Karpas-422 (cell line): Measurements from ENCODE around the gene PTK6. TPM values are rescaled to one million over a fixed set of nuclear protein-coding genes. Genes with fewer than 3 reads are reported as not detected.
"Not testable (repeated sequence)": the region's sequence is repeated elsewhere in the genome, so short reads cannot be mapped to it uniquely, and the experiment has no call there.

ENCODE experiments used
- DNase-seq: peaks from one replicate; pipeline ENCODE4 v3.0.0-alpha.2; 2015
- H2AFZ ChIP-seq: fragments of 200-600 bp; sonication (generic); 2 replicates; pipeline ENCODE4 v1.6.1; 2014; ENCODE audit warnings: antibody characterized with exemption, low read length, mixed read lengths
- H3K27ac ChIP-seq: fragments of 200-600 bp; sonication (generic); 2 replicates; pipeline ENCODE4 v1.5.1; 2014; ENCODE audit warnings: mild to moderate bottlenecking, low read length, moderate library complexity
- H3K27me3 ChIP-seq: fragments of 200-600 bp; sonication (generic); 2 replicates; pipeline ENCODE4 v1.6.1; 2014; ENCODE audit warnings: low read length, mixed read lengths
- H3K36me3 ChIP-seq: fragments of 200-600 bp; sonication (generic); 2 replicates; pipeline ENCODE4 v1.6.1; 2014; ENCODE audit warnings: low read length, mixed read lengths; ENCODE audit not compliant: insufficient read depth
- H3K4me1 ChIP-seq: fragments of 200-600 bp; sonication (generic); 2 replicates; pipeline ENCODE4 v1.6.1; 2014; ENCODE audit warnings: mild to moderate bottlenecking, low read length, mixed read lengths
- H3K4me2 ChIP-seq: fragments of 200-600 bp; sonication (generic); 2 replicates; pipeline ENCODE4 v1.6.1; 2014; ENCODE audit warnings: low read length, low read depth, mild to moderate bottlenecking; ENCODE audit not compliant: poor library complexity, severe bottlenecking
- H3K4me3 ChIP-seq: fragments of 200-600 bp; sonication (generic); 2 replicates; pipeline ENCODE4 v1.5.1; 2014; ENCODE audit warnings: mild to moderate bottlenecking, antibody characterized with exemption, low read length, mixed read lengths
- H3K79me2 ChIP-seq: fragments of 200-600 bp; sonication (generic); 2 replicates; pipeline ENCODE4 v1.6.1; 2014; ENCODE audit warnings: mild to moderate bottlenecking, low read length, mixed read lengths
- H3K9ac ChIP-seq: fragments of 200-600 bp; sonication (generic); 2 replicates; pipeline ENCODE4 v1.6.0; 2014; ENCODE audit warnings: low read length
- H3K9me2 ChIP-seq: fragments of 200-600 bp; sonication (generic), shearing (Covaris generic); replicated peaks from 2 replicates; pipeline ENCODE4 v1.6.0; 2014; ENCODE audit warnings: mild to moderate bottlenecking, low read length, moderate library complexity; ENCODE audit not compliant: insufficient read depth
- H3K9me3 ChIP-seq: fragments of 300-700, 200-600 bp; sonication (generic); 2 replicates; pipeline ENCODE4 v1.6.1; 2014; ENCODE audit warnings: low read length, mixed read lengths
- H4K20me1 ChIP-seq: fragments of 200-600 bp; sonication (generic); 2 replicates; pipeline ENCODE4 v1.6.1; 2014; ENCODE audit warnings: mild to moderate bottlenecking, antibody characterized with exemption, low read length, low read depth; ENCODE audit not compliant: insufficient read depth
- total RNA-seq: library from RNA; depleted of rRNA; stranded (reverse); fragments of >200 nt; shearing (Covaris generic); gene quantifications from 2 replicates; pipeline ENCODE4 v1.2.3, GENCODE V29; 2014; ENCODE audit warnings: low replicate concordance

PTK6 gene
- total RNA-seq, 1 experiment from 2014 or later = not detected

DNA sequence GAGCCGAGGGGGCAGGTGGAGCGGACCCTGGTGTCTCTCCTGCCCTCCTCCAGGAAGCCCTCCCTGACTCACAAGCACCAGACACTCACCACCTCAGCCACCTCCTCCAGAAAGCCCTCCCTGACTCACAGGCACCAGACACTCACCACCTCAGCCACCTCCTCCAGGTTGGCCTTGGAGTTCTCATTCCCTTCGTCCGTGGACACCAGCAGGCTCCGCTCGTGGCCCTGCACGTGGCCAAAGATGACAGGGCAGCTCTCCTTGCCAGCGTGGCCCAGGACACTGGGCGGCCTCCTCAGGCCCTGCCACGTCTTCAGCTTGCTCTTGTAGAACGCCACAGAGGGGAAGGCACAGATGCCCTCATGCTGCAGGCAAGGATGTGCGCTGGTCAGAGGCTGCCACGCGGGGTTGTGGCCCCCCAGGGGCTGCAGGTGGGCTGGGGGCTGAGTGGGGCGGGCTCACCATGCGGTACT lies 23.2 kb upstream of the PTK6 start:
- H3K9me3 ChIP-seq = no peaks in the 10 kb centered on the region
- no peak overlapping the region for H2AFZ ChIP-seq
- no peaks in the 10 kb centered on the region for H3K27me3 ChIP-seq
- peaks cover 5% of the 10 kb centered on the region for H3K4me1 ChIP-seq
- no peak overlapping the region for H3K27ac ChIP-seq
- H3K9ac ChIP-seq = no peak overlapping the region
- no peaks in the 10 kb centered on the region for H3K36me3 ChIP-seq
- no peak overlapping the region for H3K4me2 ChIP-seq
- 0 out of 2 replicates have a peak, but pooled peaks cover 11% of the 10 kb centered on the region for H4K20me1 ChIP-seq
- no peaks in the 10 kb centered on the region for H3K79me2 ChIP-seq
- no peaks in the 10 kb centered on the region for H3K9me2 ChIP-seq
- no peak overlapping the region for H3K4me3 ChIP-seq
- no peak for DNase-seq

DNA sequence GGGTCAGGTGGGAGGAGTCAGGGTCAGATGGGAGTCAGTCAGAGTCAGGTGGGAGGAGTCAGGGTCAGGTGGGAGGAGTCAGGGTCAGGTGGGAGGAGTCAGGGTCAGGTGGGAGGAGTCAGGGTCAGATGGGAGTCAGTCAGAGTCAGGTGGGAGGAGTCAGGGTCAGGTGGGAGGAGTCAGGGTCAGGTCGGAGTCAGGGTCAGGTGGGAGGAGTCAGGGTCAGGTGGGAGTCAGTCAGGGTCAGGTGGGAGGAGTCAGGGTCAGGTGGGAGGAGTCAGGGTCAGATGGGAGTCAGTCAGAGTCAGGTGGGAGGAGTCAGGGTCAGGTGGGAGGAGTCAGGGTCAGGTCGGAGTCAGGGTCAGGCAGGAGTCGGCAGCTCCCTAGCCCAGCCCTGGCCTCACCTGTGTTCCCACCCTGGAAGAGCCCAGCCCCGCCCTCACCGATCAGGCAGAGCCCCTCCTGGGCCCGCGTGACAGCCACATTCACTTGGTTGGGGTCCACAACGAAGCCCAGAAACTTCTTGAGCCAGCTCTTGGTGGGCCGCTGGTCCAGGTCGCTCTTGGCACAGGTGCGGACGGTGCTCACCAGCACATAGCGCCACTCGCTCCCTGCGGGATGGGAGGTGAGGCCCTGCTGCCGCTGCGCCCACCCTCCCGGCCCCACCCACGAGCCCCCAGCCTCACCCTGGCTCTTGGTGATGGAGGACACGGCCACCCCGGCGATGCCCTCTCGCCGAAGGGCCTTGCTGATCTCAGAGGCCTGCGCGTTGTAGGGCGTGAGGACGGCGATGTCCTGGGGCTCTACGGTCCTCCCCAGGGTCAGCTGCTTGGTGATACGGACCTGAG lies 22.5 kb upstream of the PTK6 start:
- H3K9me2 ChIP-seq, H3K9me3 ChIP-seq, H3K79me2 ChIP-seq, H3K27ac ChIP-seq, H2AFZ ChIP-seq, H3K4me2 ChIP-seq, DNase-seq, H3K4me3 ChIP-seq, H3K9ac ChIP-seq, H3K27me3 ChIP-seq, H3K36me3 ChIP-seq: not testable (repeated sequence)
- H3K4me1 ChIP-seq = peaks cover 12% of the 10 kb centered on the region
- 0 out of 2 replicates have a peak, but pooled peaks cover 13% of the 10 kb centered on the region for H4K20me1 ChIP-seq

DNA sequence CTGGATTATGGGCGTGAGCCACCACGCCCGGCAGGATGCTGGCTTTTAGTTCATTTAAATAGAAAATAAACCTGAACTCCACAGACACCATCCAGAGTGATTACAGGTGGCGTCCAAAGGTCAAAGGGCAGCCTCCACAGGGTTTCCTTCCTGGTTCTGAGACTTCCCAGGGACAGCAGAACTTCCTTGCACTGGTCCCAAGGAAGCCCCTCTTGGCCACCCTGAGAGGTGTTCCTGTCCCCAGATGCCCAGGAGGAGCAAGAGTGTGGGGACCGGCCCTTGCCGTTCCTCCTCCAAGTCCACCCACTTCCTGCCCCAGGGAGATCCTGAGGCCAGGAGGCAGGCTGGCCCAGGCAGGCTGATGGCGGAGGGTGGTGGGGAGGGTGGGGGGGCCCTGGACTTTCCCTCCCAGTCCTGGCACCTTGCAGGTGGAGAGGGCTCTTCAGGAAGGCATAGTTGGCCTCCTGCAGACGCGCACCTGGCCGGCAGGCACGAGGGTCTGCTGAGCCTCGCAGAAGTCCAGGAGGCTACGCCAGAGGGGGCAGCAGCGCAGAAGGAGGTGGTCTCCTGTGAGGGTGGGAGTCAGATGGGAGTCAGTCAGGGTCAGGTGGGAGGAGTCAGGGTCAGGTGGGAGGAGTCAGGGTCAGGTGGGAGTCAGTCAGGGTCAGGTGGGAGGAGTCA lies 21.8 kb upstream of the PTK6 start:
- no peak overlapping the region for H2AFZ ChIP-seq
- no peak overlapping the region for H3K4me2 ChIP-seq
- H4K20me1 ChIP-seq = 0 out of 2 replicates have a peak, but pooled peaks cover 13% of the 10 kb centered on the region
- H3K27me3 ChIP-seq = no peaks in the 10 kb centered on the region
- no peaks in the 10 kb centered on the region for H3K9me3 ChIP-seq
- no peak overlapping the region for H3K9ac ChIP-seq
- DNase-seq = no peak
- no peaks in the 10 kb centered on the region for H3K9me2 ChIP-seq
- H3K27ac ChIP-seq = no peak overlapping the region
- H3K79me2 ChIP-seq = no peaks in the 10 kb centered on the region
- peaks cover 20% of the 10 kb centered on the region for H3K4me1 ChIP-seq
- H3K4me3 ChIP-seq = no peak overlapping the region
- no peaks in the 10 kb centered on the region for H3K36me3 ChIP-seq

DNA sequence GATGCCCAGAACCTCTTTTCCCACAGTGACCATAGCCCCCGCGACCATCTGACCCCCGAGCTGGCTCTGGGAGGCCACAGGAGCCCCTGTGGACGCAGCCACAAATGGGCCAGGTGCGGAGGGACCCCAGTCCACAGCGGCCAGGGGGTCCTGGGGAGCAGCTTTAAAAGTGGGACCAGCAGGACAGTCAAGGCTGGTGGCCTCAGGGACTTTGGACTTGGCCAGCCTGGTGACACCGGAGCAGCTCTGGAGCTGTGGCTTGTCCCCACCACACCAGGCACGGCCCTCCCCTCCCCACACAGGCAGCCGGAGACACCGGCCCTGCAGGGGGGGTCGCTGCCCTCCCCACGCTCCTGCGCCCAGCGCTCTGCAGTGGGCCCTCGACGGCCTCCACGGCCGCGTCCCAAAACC lies 20.3 kb upstream of the PTK6 start:
- Histone ChIP-seq H2AFZ (no peak overlapping the region), H3K9me2 (no peaks in the 10 kb centered on the region), H3K9me3 (no peaks in the 10 kb centered on the region), H3K27ac (no peak overlapping the region), H3K9ac (no peak overlapping the region), H4K20me1 (peaks cover 13% of the 10 kb centered on the region; the same call in 1 of the 2 replicates), H3K4me2 (no peak overlapping the region), H3K27me3 (no peaks in the 10 kb centered on the region), H3K4me3 (no peak overlapping the region), H3K36me3 (no peaks in the 10 kb centered on the region), H3K79me2 (no peaks in the 10 kb centered on the region), H3K4me1 (peaks cover 32% of the 10 kb centered on the region)
- no peak for DNase-seq

DNA sequence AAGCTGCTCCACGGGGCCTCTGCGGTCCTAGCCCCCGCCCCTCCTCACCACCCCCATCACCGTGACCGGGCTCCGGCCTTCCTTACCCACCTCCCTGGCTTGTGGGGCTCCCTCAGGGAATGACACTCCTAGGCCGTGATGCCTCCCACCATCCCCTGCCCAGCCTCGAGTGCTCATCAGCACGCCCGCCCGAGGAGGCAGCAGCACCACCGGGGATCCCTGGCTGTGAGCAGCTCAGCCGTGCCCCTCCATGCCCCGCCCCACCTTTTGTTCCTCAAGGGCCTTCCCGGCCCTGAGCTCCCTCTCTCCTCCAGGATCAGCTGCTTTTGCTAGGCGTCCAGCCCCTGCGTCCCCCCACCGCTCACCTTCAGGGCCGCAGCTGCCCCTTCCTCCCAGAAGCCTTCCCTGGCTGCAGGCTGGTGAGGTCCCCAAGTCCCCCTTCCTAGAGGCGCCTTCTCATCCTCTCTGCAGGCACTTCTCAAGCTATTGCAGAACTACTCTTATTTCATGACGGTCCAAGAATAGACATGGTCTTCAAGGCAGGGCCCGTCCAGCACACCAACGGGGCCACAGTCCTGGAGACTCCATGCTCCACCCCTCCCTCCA lies 19.8 kb upstream of the PTK6 start:
- H3K9me3 ChIP-seq = no peaks in the 10 kb centered on the region
- no peak overlapping the region for H3K27ac ChIP-seq
- no peaks in the 10 kb centered on the region for H3K79me2 ChIP-seq
- DNase-seq = no peak
- no peaks in the 10 kb centered on the region for H3K27me3 ChIP-seq
- no peak overlapping the region for H3K9ac ChIP-seq
- H4K20me1 ChIP-seq = peaks cover 16% of the 10 kb centered on the region; the same call in 1 of the 2 replicates
- no peak overlapping the region for H2AFZ ChIP-seq
- H3K9me2 ChIP-seq = no peaks in the 10 kb centered on the region
- no peak overlapping the region for H3K4me2 ChIP-seq
- H3K4me1 ChIP-seq = peaks cover 37% of the 10 kb centered on the region
- no peak overlapping the region for H3K4me3 ChIP-seq
- no peaks in the 10 kb centered on the region for H3K36me3 ChIP-seq

DNA sequence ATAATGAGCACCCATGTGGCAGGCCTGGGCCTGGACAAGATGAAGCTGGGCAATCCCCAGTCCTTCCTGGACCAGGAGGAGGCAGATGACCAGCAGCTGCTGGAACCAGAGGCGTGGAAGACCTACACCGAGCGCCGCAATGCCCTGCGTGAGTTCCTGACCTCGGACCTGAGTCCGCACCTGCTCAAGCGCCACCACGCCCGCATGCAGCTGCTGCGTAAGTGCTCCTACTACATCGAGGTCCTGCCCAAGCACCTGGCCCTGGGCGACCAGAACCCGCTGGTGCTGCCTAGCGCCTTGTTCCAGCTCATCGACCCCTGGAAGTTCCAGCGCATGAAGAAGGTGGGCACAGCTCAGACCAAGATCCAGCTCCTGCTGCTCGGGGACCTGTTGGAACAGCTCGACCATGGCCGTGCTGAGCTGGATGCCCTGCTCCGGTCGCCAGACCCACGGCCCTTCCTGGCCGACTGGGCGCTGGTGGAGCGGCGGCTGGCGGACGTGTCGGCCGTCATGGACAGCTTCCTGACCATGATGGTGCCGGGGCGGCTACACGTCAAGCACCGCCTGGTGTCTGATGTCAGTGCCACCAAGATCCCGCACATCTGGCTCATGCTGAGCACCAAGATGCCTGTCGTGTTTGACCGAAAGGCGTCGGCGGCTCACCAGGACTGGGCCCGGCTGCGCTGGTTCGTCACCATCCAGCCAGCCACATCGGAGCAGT lies 18.6 kb upstream of the PTK6 start:
- no peaks in the 10 kb centered on the region for H3K9me2 ChIP-seq
- no peak overlapping the region for H3K4me3 ChIP-seq
- H3K9ac ChIP-seq = peak overlapping the region; percentile 55; the same call in 1 of the 2 replicates
- no peak overlapping the region for H2AFZ ChIP-seq
- no peaks in the 10 kb centered on the region for H3K9me3 ChIP-seq
- peaks cover 43% of the 10 kb centered on the region for H3K4me1 ChIP-seq
- no peak for DNase-seq
- peaks cover 16% of the 10 kb centered on the region; the same call in 1 of the 2 replicates for H4K20me1 ChIP-seq
- H3K4me2 ChIP-seq = peak overlapping the region; percentile 71
- no peak overlapping the region for H3K27ac ChIP-seq
- no peaks in the 10 kb centered on the region for H3K36me3 ChIP-seq
- H3K79me2 ChIP-seq = no peaks in the 10 kb centered on the region
- no peaks in the 10 kb centered on the region for H3K27me3 ChIP-seq

DNA sequence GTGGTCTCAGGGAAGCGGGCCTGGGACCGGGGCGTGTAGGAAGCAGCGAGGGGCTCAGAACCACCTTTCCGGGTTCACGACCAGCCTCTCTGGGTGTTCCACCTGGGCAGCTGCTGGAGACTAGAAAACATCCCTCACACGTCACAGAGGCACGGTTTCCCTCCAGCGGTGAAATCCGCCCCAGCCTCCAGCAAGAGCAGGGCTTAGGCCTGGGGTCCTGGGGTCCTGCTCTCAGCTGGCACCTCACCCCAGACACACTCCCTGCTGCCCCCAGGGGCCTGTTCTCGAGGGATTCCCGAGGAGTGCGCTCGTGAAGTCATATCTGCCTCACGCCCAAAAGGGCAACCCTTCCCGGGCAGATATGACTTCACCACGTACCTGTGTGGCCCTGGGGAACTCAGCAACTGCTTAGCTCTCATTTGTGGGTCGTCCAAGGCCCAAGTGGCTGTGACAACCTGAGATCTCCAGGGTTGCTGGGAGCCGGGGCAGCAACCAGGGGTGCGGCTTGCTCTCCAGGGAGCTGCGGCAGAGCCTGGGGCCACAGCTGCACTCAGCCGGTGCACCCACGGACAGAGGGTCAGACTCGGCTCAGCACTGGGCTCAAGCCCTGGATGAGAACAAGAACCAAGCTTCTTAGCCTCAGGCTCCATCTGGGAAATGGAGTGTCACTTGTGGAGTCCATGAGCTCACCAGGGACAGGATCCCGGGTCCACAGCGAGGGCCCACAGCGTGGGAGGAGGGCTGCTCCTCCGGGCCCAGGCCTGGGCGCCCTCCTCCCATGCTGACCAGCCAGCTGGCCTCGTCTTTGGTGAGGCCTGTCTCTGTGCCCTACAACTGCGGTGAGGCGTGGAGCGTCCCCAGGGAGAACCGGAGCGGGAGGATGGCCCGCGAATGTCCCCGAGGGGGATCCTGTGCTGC lies 17.4 kb upstream of the PTK6 start:
- DNase-seq = peak; percentile 82
- Histone ChIP-seq H3K27ac (peak overlapping the region; percentile 55), H3K79me2 (no peaks in the 10 kb centered on the region), H4K20me1 (peaks cover 16% of the 10 kb centered on the region; the same call in 1 of the 2 replicates), H3K4me2 (peak overlapping the region; percentile 71), H3K9me2 (no peaks in the 10 kb centered on the region), H2AFZ (no peak overlapping the region), H3K36me3 (no peaks in the 10 kb centered on the region), H3K9me3 (no peaks in the 10 kb centered on the region), H3K9ac (peak overlapping the region; percentile 55), H3K27me3 (no peaks in the 10 kb centered on the region), H3K4me1 (peaks cover 44% of the 10 kb centered on the region), H3K4me3 (peak overlapping the region; percentile 60)
